SK-N-SH treated with all-trans-retinoic acid at 6 μM for 48 hours (cell line): ENCODE data around the gene ADH5.

Experiments used
- ATAC-seq: fragments of 200-7000 bp; cut with Tn5 transposase; 3 replicates; pipeline ENCODE4 v1.9.1; 2020; ENCODE audit warnings: mild to moderate bottlenecking, moderate library complexity
- BACH2 ChIP-seq: fragments of 250-450 bp; sonication (Bioruptor Pico); IDR thresholded peaks from 2 replicates; pipeline ENCODE4 v1.9.0; 2021; ENCODE audit warnings: mild to moderate bottlenecking, borderline replicate concordance
- CSDC2 ChIP-seq: fragments of 250-450 bp; sonication (Bioruptor Pico); IDR thresholded peaks from 2 replicates; pipeline ENCODE4 v1.5.0; 2020; ENCODE audit warnings: mild to moderate bottlenecking, moderate library complexity
- ESRRG ChIP-seq: fragments of 250-450 bp; sonication (Bioruptor Pico); IDR thresholded peaks from 2 replicates; pipeline ENCODE4 v1.6.1; 2021; ENCODE audit warnings: mild to moderate bottlenecking
- ISL1 ChIP-seq: fragments of 250-450 bp; sonication (Bioruptor Pico); IDR thresholded peaks from 2 replicates; pipeline ENCODE4 v2.1.2; 2022; ENCODE audit warnings: mild to moderate bottlenecking, moderate library complexity
- OSR1 ChIP-seq: fragments of 250-450 bp; sonication (Bioruptor Pico); IDR thresholded peaks from 2 replicates; pipeline ENCODE4 v1.8.0; 2022; ENCODE audit warnings: moderate library complexity, mild to moderate bottlenecking, inconsistent platforms
- POU6F1 ChIP-seq: fragments of 250-450 bp; sonication (Bioruptor Pico); IDR thresholded peaks from 2 replicates; pipeline ENCODE4 v1.8.0; 2021; ENCODE audit warnings: low read depth, mild to moderate bottlenecking, moderate library complexity, borderline replicate concordance
- PPARA ChIP-seq: fragments of 250-450 bp; sonication (Bioruptor Pico); IDR thresholded peaks from 2 replicates; pipeline ENCODE4 v1.5.0; 2020; ENCODE audit warnings: mild to moderate bottlenecking, borderline replicate concordance
- RARB ChIP-seq: fragments of 250-450 bp; sonication (Bioruptor Pico); IDR thresholded peaks from 2 replicates; pipeline ENCODE4 v1.8.0; 2021; ENCODE audit warnings: mild to moderate bottlenecking, moderate library complexity
- TCF4 ChIP-seq: fragments of 250-450 bp; sonication (Bioruptor Pico); IDR thresholded peaks from 2 replicates; pipeline ENCODE4 v1.8.0; 2021; ENCODE audit warnings: mild to moderate bottlenecking, moderate library complexity, borderline replicate concordance
- TOX ChIP-seq: fragments of 250-450 bp; sonication (Bioruptor Pico); IDR thresholded peaks from 2 replicates; pipeline ENCODE4 v1.8.0; 2021; ENCODE audit warnings: mild to moderate bottlenecking, moderate library complexity, borderline replicate concordance
- ZFP3 ChIP-seq: fragments of 250-450 bp; sonication (Bioruptor Pico); IDR thresholded peaks from 2 replicates; pipeline ENCODE4 v1.5.0; 2020; ENCODE audit warnings: mild to moderate bottlenecking, moderate library complexity
- ZFP30 ChIP-seq: fragments of 450-650 bp; formaldehyde crosslinking; IDR thresholded peaks from 2 replicates; pipeline ENCODE4 v1.5.0; 2022; ENCODE audit warnings: mild to moderate bottlenecking, moderate library complexity
- ZNF70 ChIP-seq: fragments of 450-650 bp; formaldehyde crosslinking; IDR thresholded peaks from 2 replicates; pipeline ENCODE4 v1.5.0; 2020; ENCODE audit warnings: mild to moderate bottlenecking, moderate library complexity
- ZNF8 ChIP-seq: fragments of 450-650 bp; formaldehyde crosslinking; IDR thresholded peaks from 2 replicates; pipeline ENCODE4 v1.5.0; 2020; ENCODE audit warnings: mild to moderate bottlenecking, moderate library complexity
- TF ChIP-seq, protein P1 (sequence below): fragments of 250-450 bp; sonication (Bioruptor Pico); IDR thresholded peaks from 2 replicates; pipeline ENCODE4 v1.5.1; 2021; ENCODE audit warnings: mild to moderate bottlenecking, moderate library complexity
- TF ChIP-seq, protein P2 (sequence below): fragments of 250-450 bp; sonication (Bioruptor Pico); IDR thresholded peaks from 2 replicates; pipeline ENCODE4 v1.5.1; 2020; ENCODE audit warnings: low read depth, mild to moderate bottlenecking, moderate library complexity
- TF ChIP-seq, protein P3 (sequence below): fragments of 250-450 bp; sonication (Bioruptor Pico); IDR thresholded peaks from 2 replicates; pipeline ENCODE4 v1.5.0; 2020; ENCODE audit warnings: mild to moderate bottlenecking, moderate library complexity

The ADH5 gene

GRCh38 chr4:99079625-99080295 is 8.8 kb downstream of the ADH5 start (continued):
- TF ChIP-seq, protein P1, sequence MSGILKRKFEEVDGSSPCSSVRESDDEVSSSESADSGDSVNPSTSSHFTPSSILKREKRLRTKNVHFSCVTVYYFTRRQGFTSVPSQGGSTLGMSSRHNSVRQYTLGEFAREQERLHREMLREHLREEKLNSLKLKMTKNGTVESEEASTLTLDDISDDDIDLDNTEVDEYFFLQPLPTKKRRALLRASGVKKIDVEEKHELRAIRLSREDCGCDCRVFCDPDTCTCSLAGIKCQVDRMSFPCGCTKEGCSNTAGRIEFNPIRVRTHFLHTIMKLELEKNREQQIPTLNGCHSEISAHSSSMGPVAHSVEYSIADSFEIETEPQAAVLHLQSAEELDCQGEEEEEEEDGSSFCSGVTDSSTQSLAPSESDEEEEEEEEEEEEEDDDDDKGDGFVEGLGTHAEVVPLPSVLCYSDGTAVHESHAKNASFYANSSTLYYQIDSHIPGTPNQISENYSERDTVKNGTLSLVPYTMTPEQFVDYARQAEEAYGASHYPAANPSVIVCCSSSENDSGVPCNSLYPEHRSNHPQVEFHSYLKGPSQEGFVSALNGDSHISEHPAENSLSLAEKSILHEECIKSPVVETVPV = no peak
- TF ChIP-seq TCF4 (CRISPR knock-in tag) (no peak), OSR1 (no peak), ISL1 (no peak), ZFP30 (CRISPR knock-in tag) (no peak), BACH2 (CRISPR knock-in tag) (no peak)
- TF ChIP-seq, protein P2, sequence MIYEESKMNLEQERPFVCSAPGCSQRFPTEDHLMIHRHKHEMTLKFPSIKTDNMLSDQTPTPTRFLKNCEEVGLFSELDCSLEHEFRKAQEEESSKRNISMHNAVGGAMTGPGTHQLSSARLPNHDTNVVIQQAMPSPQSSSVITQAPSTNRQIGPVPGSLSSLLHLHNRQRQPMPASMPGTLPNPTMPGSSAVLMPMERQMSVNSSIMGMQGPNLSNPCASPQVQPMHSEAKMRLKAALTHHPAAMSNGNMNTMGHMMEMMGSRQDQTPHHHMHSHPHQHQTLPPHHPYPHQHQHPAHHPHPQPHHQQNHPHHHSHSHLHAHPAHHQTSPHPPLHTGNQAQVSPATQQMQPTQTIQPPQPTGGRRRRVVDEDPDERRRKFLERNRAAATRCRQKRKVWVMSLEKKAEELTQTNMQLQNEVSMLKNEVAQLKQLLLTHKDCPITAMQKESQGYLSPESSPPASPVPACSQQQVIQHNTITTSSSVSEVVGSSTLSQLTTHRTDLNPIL (CRISPR knock-in tag) = no peak

- TF ChIP-seq ISL1 (no peak), TOX (no peak), RARB (no peak), CSDC2 (CRISPR knock-in tag) (no peak), ESRRG (CRISPR knock-in tag) (no peak), ZNF8 (no peak), ZNF70 (CRISPR knock-in tag) (no peak), TCF4 (CRISPR knock-in tag) (no peak)
- peak; percentile 41; the same call in 1 of the 3 replicates for ATAC-seq
These were observed 9.5 kb downstream of the ADH5 start for GRCh38 chr4:99078931-99079624.

GRCh38 chr4:99078336-99078735 is 10.3 kb downstream of the ADH5 start:
- TF ChIP-seq ZNF8 = no peak
- TF ChIP-seq, protein P1 = no peak
- TF ChIP-seq PPARA (CRISPR knock-in tag) = no peak
- TF ChIP-seq, protein P2 (CRISPR knock-in tag) = no peak
- TF ChIP-seq OSR1 = no peak
- TF ChIP-seq ESRRG (CRISPR knock-in tag) = no peak
- TF ChIP-seq BACH2 (CRISPR knock-in tag) = no peak
- ATAC-seq = no peak

- ATAC-seq = no peak
- TF ChIP-seq TCF4 (CRISPR knock-in tag) (no peak), ZFP3 (CRISPR knock-in tag) (no peak), ZFP30 (CRISPR knock-in tag) (no peak), PPARA (CRISPR knock-in tag) (no peak), TOX (no peak), POU6F1 (CRISPR knock-in tag) (no peak), RARB (no peak)
- TF ChIP-seq, protein P3, sequence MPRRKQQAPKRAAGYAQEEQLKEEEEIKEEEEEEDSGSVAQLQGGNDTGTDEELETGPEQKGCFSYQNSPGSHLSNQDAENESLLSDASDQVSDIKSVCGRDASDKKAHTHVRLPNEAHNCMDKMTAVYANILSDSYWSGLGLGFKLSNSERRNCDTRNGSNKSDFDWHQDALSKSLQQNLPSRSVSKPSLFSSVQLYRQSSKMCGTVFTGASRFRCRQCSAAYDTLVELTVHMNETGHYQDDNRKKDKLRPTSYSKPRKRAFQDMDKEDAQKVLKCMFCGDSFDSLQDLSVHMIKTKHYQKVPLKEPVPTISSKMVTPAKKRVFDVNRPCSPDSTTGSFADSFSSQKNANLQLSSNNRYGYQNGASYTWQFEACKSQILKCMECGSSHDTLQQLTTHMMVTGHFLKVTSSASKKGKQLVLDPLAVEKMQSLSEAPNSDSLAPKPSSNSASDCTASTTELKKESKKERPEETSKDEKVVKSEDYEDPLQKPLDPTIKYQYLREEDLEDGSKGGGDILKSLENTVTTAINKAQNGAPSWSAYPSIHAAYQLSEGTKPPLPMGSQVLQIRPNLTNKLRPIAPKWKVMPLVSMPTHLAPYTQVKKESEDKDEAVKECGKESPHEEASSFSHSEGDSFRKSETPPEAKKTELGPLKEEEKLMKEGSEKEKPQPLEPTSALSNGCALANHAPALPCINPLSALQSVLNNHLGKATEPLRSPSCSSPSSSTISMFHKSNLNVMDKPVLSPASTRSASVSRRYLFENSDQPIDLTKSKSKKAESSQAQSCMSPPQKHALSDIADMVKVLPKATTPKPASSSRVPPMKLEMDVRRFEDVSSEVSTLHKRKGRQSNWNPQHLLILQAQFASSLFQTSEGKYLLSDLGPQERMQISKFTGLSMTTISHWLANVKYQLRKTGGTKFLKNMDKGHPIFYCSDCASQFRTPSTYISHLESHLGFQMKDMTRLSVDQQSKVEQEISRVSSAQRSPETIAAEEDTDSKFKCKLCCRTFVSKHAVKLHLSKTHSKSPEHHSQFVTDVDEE = no peak
- TF ChIP-seq, all 23 proteins: peak for 0
These were observed 11.4 kb downstream of the ADH5 start for GRCh38 chr4:99077177-99077576.
